Measurements from ENCODE around the gene GFRA4. TPM values are rescaled to one million over a fixed set of nuclear protein-coding genes. Genes with fewer than 3 reads are reported as not detected.

The GFRA4 gene
- total RNA-seq, 6 donors from 2014 or later, result not detected

DNA sequence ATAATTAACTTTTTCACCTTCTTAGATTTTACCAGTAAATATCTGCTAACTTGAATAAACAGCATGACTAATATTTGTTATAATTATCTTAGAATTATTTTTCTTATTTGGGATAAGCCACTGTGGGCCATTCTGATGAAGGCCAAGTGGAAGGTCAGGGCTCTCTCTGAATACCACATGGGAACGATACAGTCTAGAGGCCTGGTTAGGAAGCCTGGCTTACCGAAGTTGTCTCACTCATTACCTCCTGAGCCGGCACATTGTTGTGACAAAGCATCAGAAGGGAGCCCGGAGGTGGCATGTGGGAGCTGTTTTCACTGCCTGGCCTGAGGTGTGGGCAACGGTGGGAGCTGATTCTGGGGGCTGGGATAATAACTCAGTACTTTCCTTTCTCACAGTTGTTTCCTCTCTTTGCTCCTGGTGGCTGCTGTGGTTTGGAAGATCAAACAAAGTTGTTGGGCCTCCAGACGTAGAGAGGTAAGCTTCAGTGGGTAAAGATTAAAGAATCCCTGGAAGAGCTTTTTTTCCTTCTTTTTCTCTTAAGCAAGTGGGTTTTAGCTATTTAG is 29.2 kb downstream of the GFRA4 start:
- no peak for ATAC-seq (ENCODE audit: low FRiP score in 2 of 2)
- Histone ChIP-seq H3K36me3 (peaks cover 0 to 12% (median 2%) of the 10 kb centered on the region in 4 donors), H3K27ac (no peak overlapping the region), H3K27me3 (no peaks in the 10 kb centered on the region), H3K9me3 (no peaks in the 10 kb centered on the region), H3K4me3 (no peak overlapping the region), H3K4me1 (no peaks in the 10 kb centered on the region)
- 66 to 77% methylated on average over 4 to 6 of the region's 6 CpGs for WGBS, 2 donors
- DNase-seq, result no peak
- TF ChIP-seq POLR2AphosphoS5 (IDR thresholded peaks at IDR 0.05) (no peak), EP300 (IDR thresholded peaks at IDR 0.05) (no peak), POLR2A (IDR thresholded peaks at IDR 0.05) (no peak)

DNA sequence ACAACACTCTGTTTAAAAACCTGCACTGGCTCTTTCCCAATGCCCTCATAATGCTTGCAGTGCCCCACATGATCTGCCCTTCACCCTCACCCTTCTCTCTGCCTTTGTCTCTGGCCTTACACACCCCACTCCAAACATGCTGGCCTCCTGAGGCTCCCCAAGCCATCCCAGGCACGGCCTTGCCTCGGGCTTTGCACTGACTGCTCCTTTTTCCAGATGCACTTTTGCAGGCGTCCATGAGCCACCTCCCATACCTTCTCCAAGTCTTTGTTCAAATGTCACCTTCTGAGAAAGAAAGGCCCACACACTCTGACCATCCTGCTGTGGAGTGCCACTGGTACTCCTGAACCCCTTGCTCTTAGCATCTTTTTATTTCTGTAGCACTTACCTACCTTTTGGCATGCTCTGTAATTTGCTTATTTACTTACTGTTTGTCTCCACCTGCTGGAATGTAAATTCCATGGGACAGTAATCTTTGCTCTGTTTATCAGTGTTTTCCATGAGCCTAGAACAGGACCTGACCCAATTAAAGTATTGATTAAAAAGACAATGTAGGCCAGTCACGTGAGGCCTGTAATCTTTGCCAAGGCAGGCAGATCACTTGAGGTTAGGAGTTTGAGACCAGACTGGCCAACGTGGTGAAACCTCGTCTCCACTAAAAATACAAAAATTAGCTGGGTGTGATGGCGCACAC is 30.7 kb downstream of the GFRA4 start:
- DNase-seq (no peak), ATAC-seq (ENCODE audit: low FRiP score in 2 of 2) (no peak)
- WGBS, 2 donors, result 82 to 84% methylated on average over 7 of the region's 7 CpGs
- H3K9me3 ChIP-seq, result no peaks in the 10 kb centered on the region
- TF ChIP-seq, protein P1, sequence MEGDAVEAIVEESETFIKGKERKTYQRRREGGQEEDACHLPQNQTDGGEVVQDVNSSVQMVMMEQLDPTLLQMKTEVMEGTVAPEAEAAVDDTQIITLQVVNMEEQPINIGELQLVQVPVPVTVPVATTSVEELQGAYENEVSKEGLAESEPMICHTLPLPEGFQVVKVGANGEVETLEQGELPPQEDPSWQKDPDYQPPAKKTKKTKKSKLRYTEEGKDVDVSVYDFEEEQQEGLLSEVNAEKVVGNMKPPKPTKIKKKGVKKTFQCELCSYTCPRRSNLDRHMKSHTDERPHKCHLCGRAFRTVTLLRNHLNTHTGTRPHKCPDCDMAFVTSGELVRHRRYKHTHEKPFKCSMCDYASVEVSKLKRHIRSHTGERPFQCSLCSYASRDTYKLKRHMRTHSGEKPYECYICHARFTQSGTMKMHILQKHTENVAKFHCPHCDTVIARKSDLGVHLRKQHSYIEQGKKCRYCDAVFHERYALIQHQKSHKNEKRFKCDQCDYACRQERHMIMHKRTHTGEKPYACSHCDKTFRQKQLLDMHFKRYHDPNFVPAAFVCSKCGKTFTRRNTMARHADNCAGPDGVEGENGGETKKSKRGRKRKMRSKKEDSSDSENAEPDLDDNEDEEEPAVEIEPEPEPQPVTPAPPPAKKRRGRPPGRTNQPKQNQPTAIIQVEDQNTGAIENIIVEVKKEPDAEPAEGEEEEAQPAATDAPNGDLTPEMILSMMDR (IDR thresholded peaks at IDR 0.05), result peak in 1 of 6 experiments; percentile 26
- TF ChIP-seq EP300 (IDR thresholded peaks at IDR 0.05) (no peak), POLR2AphosphoS5 (IDR thresholded peaks at IDR 0.05) (no peak), POLR2A (IDR thresholded peaks at IDR 0.05) (no peak)
- H3K4me3 ChIP-seq, result no peak overlapping the region
- H3K27ac ChIP-seq, result no peak overlapping the region
- H3K4me1 ChIP-seq, result no peaks in the 10 kb centered on the region
- peaks cover 0 to 17% (median 2%) of the 10 kb centered on the region in 4 donors for H3K36me3 ChIP-seq
- H3K27me3 ChIP-seq, result no peaks in the 10 kb centered on the region

- no peak for ATAC-seq (ENCODE audit: low FRiP score in 2 of 2)
- WGBS, 2 donors, result 82 to 83% methylated on average over 5 of the region's 5 CpGs
- H3K4me3 ChIP-seq, result no peak overlapping the region
- H3K9me3 ChIP-seq, result no peaks in the 10 kb centered on the region
- peaks cover 0 to 23% (median 4%) of the 10 kb centered on the region in 4 donors for H3K36me3 ChIP-seq
- TF ChIP-seq POLR2AphosphoS5 (IDR thresholded peaks at IDR 0.05) (no peak), POLR2A (IDR thresholded peaks at IDR 0.05) (no peak), EP300 (IDR thresholded peaks at IDR 0.05) (no peak)
- no peak overlapping the region for H3K27ac ChIP-seq
- DNase-seq, result no peak
- no peaks in the 10 kb centered on the region for H3K27me3 ChIP-seq
- no peaks in the 10 kb centered on the region for H3K4me1 ChIP-seq
Measured at GRCh38 chr20:3631534-3631933, 31.7 kb downstream of the GFRA4 start.

DNA sequence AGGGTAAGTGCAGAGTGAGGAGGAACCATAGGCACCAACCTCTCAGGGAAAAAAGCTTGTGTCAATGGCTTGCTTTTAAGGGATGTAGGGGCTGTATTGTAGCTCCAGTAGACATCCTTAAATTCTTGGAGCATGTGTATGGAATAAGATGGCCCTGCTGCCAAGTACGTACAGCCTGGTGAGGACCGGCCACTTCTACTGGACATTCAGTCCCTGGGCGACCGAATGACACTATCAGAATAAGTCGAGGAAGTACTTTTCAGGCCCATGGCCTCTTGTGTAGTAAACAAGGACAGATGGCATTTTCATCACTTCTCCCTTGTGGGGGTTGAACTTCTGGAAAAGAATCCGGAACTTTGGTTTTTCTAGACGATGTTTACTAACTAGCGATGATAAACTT is 32.8 kb downstream of the GFRA4 start:
- H3K27me3 ChIP-seq, result no peaks in the 10 kb centered on the region
- DNase-seq (no peak), ATAC-seq (ENCODE audit: low FRiP score in 2 of 2) (no peak)
- H3K9me3 ChIP-seq, result no peaks in the 10 kb centered on the region
- no peak overlapping the region for H3K27ac ChIP-seq
- TF ChIP-seq, protein P1 (IDR thresholded peaks at IDR 0.05), result no peak
- TF ChIP-seq EP300 (IDR thresholded peaks at IDR 0.05) (no peak), POLR2AphosphoS5 (IDR thresholded peaks at IDR 0.05) (peak in 1 of 2 donors; percentile 14)
- 74 to 85% methylated on average over 8 of the region's 8 CpGs for whole genome bisulfite sequencing, 2 donors
- no peak overlapping the region for H3K4me3 ChIP-seq
- peaks cover 0 to 23% (median 4%) of the 10 kb centered on the region in 4 donors for H3K36me3 ChIP-seq
- H3K4me1 ChIP-seq, result no peaks in the 10 kb centered on the region

DNA sequence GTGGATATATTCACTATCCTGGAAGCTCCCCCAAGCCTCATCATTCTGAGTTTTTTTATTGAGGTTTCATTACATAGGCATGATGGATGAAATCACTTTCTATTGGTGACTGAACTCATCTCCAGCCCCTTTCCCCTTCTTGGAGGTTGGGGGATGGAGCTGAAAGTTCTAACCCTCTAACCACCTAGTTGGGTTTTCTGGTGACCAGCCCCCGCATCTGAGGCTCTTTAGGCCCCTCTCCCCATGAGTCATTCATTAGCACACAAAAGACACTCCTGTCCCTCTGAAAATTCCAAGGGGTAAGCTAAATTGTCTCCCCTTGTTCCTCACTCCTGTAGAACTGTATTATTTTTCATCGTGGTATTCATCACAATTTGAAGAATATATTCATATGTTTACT is 33.3 kb downstream of the GFRA4 start:
- no peak for TF ChIP-seq POLR2AphosphoS5 (IDR thresholded peaks at IDR 0.05)
- no peak for TF ChIP-seq EP300 (IDR thresholded peaks at IDR 0.05)
- TF ChIP-seq POLR2A (IDR thresholded peaks at IDR 0.05), result no peak
- TF ChIP-seq, protein P1 (IDR thresholded peaks at IDR 0.05), result no peak
- WGBS, 2 donors, result 85 to 93% methylated on average over 2 of the region's 2 CpGs
- no peak for ATAC-seq (ENCODE audit: low FRiP score in 2 of 2)

More for the DNA sequence above, 33.3 kb downstream of the GFRA4 start:
- DNase-seq, result no peak
- no peaks in the 10 kb centered on the region for H3K9me3 ChIP-seq
- no peak overlapping the region for H3K27ac ChIP-seq
- peaks cover 0 to 23% (median 4%) of the 10 kb centered on the region in 4 donors for H3K36me3 ChIP-seq
- no peaks in the 10 kb centered on the region for H3K4me1 ChIP-seq
- no peak overlapping the region for H3K4me3 ChIP-seq
- no peaks in the 10 kb centered on the region for H3K27me3 ChIP-seq

All from upper lobe of left lung (tissue), 6 donors.